Gastrocnemius medialis (tissue), 4 donors: ENCODE measurements around the gene STARD7.

Experiments used
- CTCF ChIP-seq, 5 experiments: fragments of 450-650 bp in 3 of 5; fragments of 200-600 bp in 2 of 5; sonication (generic) in 2 of 5; IDR thresholded peaks in 4 of 5; conservative IDR thresholded peaks in 1 of 5; 1 replicate in 4 of 5; 2 replicates in 1 of 5; pipeline ENCODE4 v1.5.1; 2016 to 2019; ENCODE audit warnings: antibody characterized with exemption in 5 of 5, mild to moderate bottlenecking in 3 of 5, moderate library complexity in 3 of 5
- POLR2A ChIP-seq, 2 donors: fragments of 450-650 bp; IDR thresholded peaks; one replicate each; pipeline ENCODE4 v1.6.1; 2017; ENCODE audit warnings: antibody characterized with exemption in 2 of 2, mild to moderate bottlenecking in 2 of 2, moderate library complexity in 2 of 2

GRCh38 chr2:96241900-96242611 lies 33.4 kb upstream of the STARD7 start:
- TF ChIP-seq CTCF (IDR thresholded peaks at IDR 0.05 in 4 of 5, conservative IDR thresholded peaks at IDR 0.05 in 1 of 5) (no peak), POLR2A (IDR thresholded peaks at IDR 0.05) (no peak)
